HG03558 (cell line): ENCODE measurements around the gene DOK4.
"Not testable (repeated sequence)": the region's sequence is repeated elsewhere in the genome, so short reads cannot be mapped to it uniquely, and the experiment has no call there.

Experiments
- ATAC-seq: cut with Tn5 transposase; IDR thresholded peaks from one replicate; pipeline ENCODE4 v1.9.1; 2021; ENCODE audit warnings: moderate number of reproducible peaks; ENCODE audit not compliant: unreplicated experiment; ENCODE audit errors: extremely low read depth

Gene DOK4

GRCh38 chr16:57462209-57462977, 23.9 kb downstream of the DOK4 start, which contains the start of gene POLR2C:
POLR2C (plus strand) TSS chr16:57462679; CDS start chr16:57462725, 46 bp downstream.
- peak; percentile 51 for ATAC-seq

- no peak for ATAC-seq
Measured at GRCh38 chr16:57452021-57452420, 34.3 kb downstream of the DOK4 start.

- peak; percentile 91 for ATAC-seq
Measured at GRCh38 chr16:57447186-57447962, 38.9 kb downstream of the DOK4 start, which contains the start of the genes CIAPIN1 and COQ9. CIAPIN1 (minus strand) TSS chr16:57447385; CDS start chr16:57440928, 6,457 bp downstream. COQ9 (plus strand) TSS chr16:57447479; CDS start chr16:57447506, 27 bp downstream.

- no peak for ATAC-seq
Measured at GRCh38 chr16:57446531-57447185, 39.6 kb downstream of the DOK4 start.

- no peak for ATAC-seq
Measured at GRCh38 chr16:57445510-57445909, 40.8 kb downstream of the DOK4 start.

- no peak for ATAC-seq
Measured at GRCh38 chr16:57444711-57445110, 41.6 kb downstream of the DOK4 start.

GRCh38 chr16:57440551-57440950, 45.7 kb downstream of the DOK4 start:
- not testable (repeated sequence) for ATAC-seq

GRCh38 chr16:57439947-57440346, 46.3 kb downstream of the DOK4 start:
- ATAC-seq, result not testable (repeated sequence)

- no peak for ATAC-seq
Measured at GRCh38 chr16:57435838-57436237, 50.5 kb downstream of the DOK4 start.

- no peak for ATAC-seq
Measured at GRCh38 chr16:57434003-57434402, 52.3 kb downstream of the DOK4 start.

GRCh38 chr16:57432989-57433388, 53.3 kb downstream of the DOK4 start:
- ATAC-seq, result no peak

GRCh38 chr16:57432505-57432904, 53.8 kb downstream of the DOK4 start:
- ATAC-seq, result no peak

GRCh38 chr16:57430955-57431354, 55.3 kb downstream of the DOK4 start:
- ATAC-seq, result no peak

- ATAC-seq, result no peak
Measured at GRCh38 chr16:57427824-57428223, 58.5 kb downstream of the DOK4 start.

GRCh38 chr16:57427307-57427706, 59.0 kb downstream of the DOK4 start:
- no peak for ATAC-seq

GRCh38 chr16:57426356-57426755, 59.9 kb downstream of the DOK4 start:
- ATAC-seq, result no peak

GRCh38 chr16:57424583-57424982, 61.7 kb downstream of the DOK4 start:
- no peak for ATAC-seq

- no peak for ATAC-seq
Measured at GRCh38 chr16:57423152-57423551, 63.1 kb downstream of the DOK4 start.

- ATAC-seq, result no peak
Measured at GRCh38 chr16:57422026-57422944, 64.0 kb downstream of the DOK4 start.
